ENCODE measurements around the gene ATL2.
A peak's percentile ranks its signal among the peaks of the same experiment; 100 is the strongest.

ATL2 gene

GRCh38 chr2:38265461-38265860 is 111.6 kb downstream of the ATL2 start:
- Histone ChIP-seq H3K4me3 (no peak overlapping the region), H3K27ac (no peak overlapping the region)
- no peak for DNase-seq (ENCODE audit: low spot score)
- no peak for TF ChIP-seq CTCF (IDR thresholded peaks at IDR 0.05)

- peak; percentile 33 for DNase-seq (ENCODE audit: low spot score)
- TF ChIP-seq CTCF (IDR thresholded peaks at IDR 0.05), result no peak
- Histone ChIP-seq H3K4me3 (no peak overlapping the region), H3K27ac (no peak overlapping the region)
Measured at GRCh38 chr2:38264396-38265221, 112.5 kb downstream of the ATL2 start.

- TF ChIP-seq CTCF (IDR thresholded peaks at IDR 0.05), result no peak
- DNase-seq (ENCODE audit: low spot score), result peak; percentile 28
- no peak overlapping the region for H3K27ac ChIP-seq
- H3K4me3 ChIP-seq, result no peak overlapping the region
Measured at GRCh38 chr2:38263293-38263692, 113.8 kb downstream of the ATL2 start.

GRCh38 chr2:38262069-38262871 is 114.8 kb downstream of the ATL2 start:
- no peak overlapping the region for H3K4me3 ChIP-seq
- TF ChIP-seq CTCF (IDR thresholded peaks at IDR 0.05), result no peak
- DNase-seq (ENCODE audit: low spot score), result no peak
- H3K27ac ChIP-seq, result no peak overlapping the region

GRCh38 chr2:38261569-38262068 is 115.5 kb downstream of the ATL2 start:
- Histone ChIP-seq H3K27ac (no peak overlapping the region), H3K4me3 (no peak overlapping the region)
- TF ChIP-seq CTCF (IDR thresholded peaks at IDR 0.05), result no peak
- no peak for DNase-seq (ENCODE audit: low spot score)

GRCh38 chr2:38260972-38261371 is 116.1 kb downstream of the ATL2 start:
- no peak overlapping the region for H3K27ac ChIP-seq
- no peak for DNase-seq (ENCODE audit: low spot score)
- no peak overlapping the region for H3K4me3 ChIP-seq
- TF ChIP-seq CTCF (IDR thresholded peaks at IDR 0.05), result no peak

Data from coronary artery (tissue), 2 donors.